GM12875 (cell line): ENCODE data around the gene MOBP.

ENCODE experiments used
- H3K4me3 ChIP-seq: one replicate; pipeline ENCODE4 v1.5.1; 2011; ENCODE audit warnings: low read depth, low read length, control low read depth
- CTCF ChIP-seq: IDR thresholded peaks from 2 replicates; pipeline ENCODE4 v1.5.1; 2011; ENCODE audit warnings: low read depth, mild to moderate bottlenecking, control low read depth, inconsistent platforms, low read length, moderate library complexity, borderline replicate concordance; ENCODE audit not compliant: insufficient read depth

Gene MOBP

GRCh38 chr3:39506863-39507262 lies 39.4 kb downstream of the MOBP start:
- no peak for TF ChIP-seq CTCF
- no peak overlapping the region for H3K4me3 ChIP-seq

- no peak for TF ChIP-seq CTCF
- no peak overlapping the region for H3K4me3 ChIP-seq
Measured at GRCh38 chr3:39513791-39514369, 46.4 kb downstream of the MOBP start.

DNA sequence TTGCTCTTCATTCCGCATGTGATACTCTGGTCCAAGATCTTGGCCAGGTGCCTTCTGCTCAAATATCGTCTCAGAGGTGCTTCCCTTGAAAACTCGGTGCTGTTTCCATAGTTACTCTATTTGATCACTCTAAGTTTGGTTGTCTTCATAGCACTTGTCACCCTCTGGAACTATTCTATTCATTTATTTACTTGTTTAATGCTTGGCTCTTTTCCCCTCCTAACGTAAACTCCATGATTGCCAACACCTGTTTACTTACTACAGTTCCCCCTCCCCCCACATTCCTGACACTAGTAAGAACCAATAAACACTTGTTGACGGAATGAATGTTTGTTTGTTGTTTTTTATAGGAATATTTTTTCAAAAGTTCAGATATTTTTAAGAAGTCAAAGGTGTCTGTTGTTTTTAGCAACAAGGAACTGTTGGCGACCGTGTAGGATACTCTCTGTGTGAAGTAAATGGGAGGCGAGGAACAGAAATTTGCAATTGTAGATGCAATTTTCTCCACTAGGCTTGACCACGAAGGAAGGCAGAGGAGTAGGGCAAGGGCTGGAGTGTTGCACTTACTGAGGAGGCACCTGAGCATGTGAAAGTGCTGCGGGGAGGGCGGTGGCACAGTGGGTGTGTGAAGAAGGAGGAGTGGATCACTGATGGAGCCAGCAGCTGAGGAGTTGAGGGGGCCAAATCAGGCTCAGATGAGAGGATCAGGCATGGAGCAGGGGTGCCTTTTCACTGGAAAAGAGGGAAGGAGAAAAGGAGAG lies 48.4 kb downstream of the MOBP start:
- H3K4me3 ChIP-seq: no peak overlapping the region
- no peak for TF ChIP-seq CTCF

- TF ChIP-seq CTCF: no peak
- no peak overlapping the region for H3K4me3 ChIP-seq
Measured at GRCh38 chr3:39519103-39519502, 51.6 kb downstream of the MOBP start.

DNA sequence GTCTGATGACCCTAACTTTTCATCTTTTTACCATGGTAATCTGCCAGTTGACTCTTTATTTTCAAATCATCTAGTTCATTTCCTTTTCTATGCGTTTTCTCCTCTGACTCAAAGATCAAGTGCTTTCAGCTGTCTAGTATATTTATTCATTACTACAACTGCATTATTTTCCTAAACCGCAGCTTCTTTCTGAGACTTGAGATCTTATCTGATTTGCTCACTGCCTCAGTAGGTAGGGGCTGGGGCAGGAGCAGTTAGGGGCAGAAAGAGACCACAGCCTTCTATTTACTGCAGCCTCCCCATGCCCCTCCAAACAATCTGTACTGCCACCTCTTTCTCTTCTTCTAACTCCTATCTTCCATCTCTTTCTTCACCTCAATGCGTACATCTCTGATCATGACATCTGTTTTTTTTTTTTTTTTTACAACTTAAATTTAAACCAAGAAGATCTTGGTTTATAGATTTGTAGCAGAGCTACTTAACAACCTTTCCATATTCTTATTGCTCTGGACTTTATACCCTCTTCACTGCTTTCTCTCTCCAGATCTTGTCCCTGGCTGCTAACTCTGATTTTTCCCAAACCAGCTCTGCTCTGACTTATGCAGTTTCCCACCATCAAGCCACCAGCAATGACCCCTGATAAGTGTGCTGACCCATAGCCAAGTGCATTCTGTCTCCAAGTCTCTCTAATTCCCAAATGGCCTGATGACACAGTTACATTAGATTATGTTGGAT lies 52.2 kb downstream of the MOBP start:
- no peak for TF ChIP-seq CTCF
- no peak overlapping the region for H3K4me3 ChIP-seq

GRCh38 chr3:39521456-39521855 lies 54.0 kb downstream of the MOBP start:
- TF ChIP-seq CTCF: no peak

More at GRCh38 chr3:39521456-39521855, 54.0 kb downstream of the MOBP start:
- H3K4me3 ChIP-seq: no peak overlapping the region
